ENCODE results near the gene TSPAN9.

The TSPAN9 gene

GRCh38 chr12:3078086-3078820, 1.1 kb downstream of the TSPAN9 start:
- DNase-seq (ENCODE audit: low spot score) = no peak

- DNase-seq (ENCODE audit: low spot score) = no peak
Observed at GRCh38 chr12:3081091-3081490, 3.9 kb downstream of the TSPAN9 start.

GRCh38 chr12:3081886-3082285, 4.7 kb downstream of the TSPAN9 start:
- no peak for DNase-seq (ENCODE audit: low spot score)

- DNase-seq (ENCODE audit: low spot score) = no peak
Observed at GRCh38 chr12:3083241-3083920, 6.2 kb downstream of the TSPAN9 start.

DNA sequence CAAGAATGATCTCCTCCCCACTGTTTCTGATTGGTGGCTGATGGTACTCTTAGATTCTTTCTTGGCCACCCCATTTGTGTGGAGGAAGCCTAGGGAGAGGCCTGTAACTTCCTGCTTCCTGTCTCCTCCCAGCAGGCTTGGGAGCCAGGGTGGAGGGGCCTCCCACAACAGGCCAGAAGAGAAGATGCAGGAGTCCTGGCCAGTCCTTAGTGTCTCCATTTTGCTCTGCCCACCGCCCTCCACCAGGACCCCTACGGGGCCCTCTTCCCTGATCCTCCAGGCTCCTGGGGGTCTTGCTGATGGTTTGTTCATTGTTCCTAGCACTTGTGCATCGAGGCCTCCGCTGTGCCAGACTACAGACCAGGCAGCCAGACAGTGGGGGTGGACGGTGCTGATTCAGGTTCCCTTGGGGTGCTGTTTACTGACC, 6.8 kb downstream of the TSPAN9 start:
- no peak for DNase-seq (ENCODE audit: low spot score)

GRCh38 chr12:3084742-3085141, 7.6 kb downstream of the TSPAN9 start:
- no peak for DNase-seq (ENCODE audit: low spot score)

DNA sequence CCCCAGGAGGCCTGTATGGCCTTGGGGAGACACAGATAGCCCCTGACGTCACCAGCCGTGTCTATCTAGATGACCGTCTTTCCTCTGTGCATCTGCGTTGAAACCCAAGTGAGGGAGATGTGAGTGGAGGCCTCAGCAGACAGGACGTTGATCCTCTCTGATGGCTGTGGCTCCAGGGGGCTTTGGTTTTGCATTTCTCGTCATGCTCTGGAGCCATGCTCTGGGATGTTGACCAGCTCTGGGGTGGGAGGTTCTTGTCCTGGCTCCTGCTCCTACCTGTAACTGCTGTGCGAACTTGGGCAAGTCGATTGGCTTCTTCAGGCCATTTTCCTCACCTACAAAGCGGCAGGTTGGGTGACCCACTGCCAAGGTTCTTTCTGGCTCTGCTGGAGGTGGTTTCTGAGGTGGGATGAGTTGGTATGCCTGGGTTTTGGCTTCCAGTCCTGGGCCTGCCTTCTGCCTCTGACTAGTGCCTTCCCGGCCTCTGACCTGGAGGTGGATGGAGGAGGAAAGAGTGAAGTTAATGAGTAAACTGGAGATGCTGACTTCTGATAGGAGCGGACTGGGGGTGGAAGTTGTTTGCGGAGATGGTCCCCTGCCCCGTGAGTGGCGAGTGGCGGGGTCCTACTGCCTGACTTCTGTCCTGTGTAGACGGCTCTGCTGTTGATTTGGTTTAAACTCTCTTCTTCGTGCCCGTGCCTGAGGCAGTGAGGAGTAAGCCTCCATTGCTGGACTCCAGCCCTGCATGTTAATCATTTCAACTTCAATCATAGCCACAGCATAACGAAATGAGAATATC, 8.4 kb downstream of the TSPAN9 start:
- DNase-seq (ENCODE audit: low spot score) = no peak

- DNase-seq (ENCODE audit: low spot score) = no peak
Observed at GRCh38 chr12:3086211-3086610, 9.0 kb downstream of the TSPAN9 start.

GRCh38 chr12:3086729-3087323, 9.6 kb downstream of the TSPAN9 start:
- DNase-seq (ENCODE audit: low spot score) = no peak

DNA sequence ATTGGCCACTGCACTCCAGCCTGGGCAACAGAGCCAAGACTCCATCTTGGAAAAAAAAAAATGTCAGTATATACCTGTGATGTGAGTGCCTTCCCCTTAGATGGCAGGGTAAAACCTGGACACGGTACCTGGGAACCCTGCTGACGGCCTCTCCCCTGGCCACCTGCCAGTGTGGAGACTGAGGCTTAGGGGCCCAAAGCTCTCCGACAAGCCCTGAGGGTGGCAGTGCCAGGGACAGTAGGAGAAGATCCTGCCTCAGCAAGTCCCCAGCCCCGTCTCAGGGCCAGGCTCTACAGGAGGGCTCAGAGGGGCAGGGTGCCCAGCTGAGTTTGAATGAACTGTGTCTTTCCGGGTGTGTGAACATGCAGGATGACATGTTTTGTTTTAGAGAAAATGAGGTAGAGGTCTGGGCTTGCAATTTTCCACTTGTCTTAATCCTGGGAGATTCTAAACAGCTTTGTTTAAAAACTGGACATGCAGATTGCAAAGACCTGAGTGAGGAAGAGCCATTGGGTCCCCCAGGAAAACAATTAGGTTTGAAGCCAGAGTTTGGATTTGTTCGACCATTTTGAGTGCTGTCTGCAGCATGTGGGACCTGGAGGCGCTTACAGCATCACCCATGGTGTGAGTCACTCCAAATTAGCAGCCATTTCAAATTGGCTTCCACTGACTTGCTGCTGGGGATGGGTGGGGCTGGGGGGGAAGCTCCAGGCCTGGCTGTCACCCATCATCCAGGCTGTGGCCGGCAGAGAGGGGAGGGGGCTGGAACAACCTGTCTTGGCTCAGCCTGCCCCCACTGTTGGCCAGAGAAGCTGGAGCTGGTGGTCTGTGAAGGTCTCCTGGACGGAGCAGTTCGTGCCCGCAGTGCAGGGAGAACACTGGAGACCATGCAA, 10.8 kb downstream of the TSPAN9 start:
- no peak for DNase-seq (ENCODE audit: low spot score)

DNA sequence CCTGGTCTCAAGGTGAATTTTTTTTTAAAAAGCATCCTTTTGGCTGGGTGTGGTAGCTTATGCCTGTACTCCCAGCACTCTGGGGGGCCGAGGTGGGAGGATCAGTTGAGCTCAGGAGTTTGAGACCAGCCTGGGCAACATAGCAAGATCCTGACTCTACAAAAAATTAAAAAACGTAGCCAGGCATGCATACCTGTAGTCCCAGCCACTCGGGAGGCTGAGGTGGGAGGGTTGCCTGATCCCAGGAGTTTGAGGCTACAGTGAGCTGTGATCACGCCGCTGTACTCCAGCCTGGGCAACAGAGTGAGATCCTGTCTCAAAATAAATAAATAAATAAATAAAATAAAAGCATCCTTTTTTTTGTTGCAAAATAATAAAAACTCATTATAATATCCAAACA, 12.4 kb downstream of the TSPAN9 start:
- DNase-seq (ENCODE audit: low spot score) = no peak

DNA sequence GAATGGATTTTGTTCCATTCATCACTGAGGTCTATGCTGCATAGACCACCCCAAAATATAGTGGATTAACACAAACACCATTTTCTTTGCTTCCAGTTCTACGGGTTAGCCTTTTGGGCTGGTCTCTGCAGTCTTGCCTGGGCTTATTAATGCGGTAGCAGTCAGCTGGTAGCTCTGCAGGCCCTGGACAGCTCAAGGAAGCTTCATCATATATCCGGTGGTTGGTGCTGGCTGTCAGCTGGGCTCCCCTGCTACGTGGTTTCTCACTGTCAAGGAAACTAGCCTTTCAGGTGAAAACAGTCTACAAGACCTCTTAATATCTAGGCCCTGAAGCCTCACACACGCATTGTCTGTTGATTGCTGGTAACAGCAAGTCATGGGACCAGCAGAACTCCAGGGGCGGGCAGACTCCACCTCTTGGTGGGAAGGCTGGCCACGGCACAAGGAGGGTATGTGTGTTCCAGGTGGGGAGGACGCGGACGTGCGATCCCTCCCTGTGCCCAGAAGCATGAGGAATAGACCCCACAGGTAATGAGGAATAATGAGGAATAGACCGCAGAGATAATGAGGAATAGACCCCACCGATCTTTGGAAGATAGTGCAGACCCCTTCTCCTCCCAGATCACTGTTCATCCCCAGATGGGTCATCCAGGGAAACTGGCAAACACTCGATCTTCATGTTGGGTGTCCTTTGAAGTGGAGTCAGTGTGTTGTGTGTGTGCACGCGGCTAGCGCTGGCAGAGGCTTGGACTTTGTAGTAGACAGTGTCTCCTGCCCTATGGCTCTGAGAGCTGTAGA, 13.3 kb downstream of the TSPAN9 start:
- DNase-seq (ENCODE audit: low spot score) = no peak

- no peak for DNase-seq (ENCODE audit: low spot score)
Observed at GRCh38 chr12:3091038-3091319, 13.8 kb downstream of the TSPAN9 start.

DNA sequence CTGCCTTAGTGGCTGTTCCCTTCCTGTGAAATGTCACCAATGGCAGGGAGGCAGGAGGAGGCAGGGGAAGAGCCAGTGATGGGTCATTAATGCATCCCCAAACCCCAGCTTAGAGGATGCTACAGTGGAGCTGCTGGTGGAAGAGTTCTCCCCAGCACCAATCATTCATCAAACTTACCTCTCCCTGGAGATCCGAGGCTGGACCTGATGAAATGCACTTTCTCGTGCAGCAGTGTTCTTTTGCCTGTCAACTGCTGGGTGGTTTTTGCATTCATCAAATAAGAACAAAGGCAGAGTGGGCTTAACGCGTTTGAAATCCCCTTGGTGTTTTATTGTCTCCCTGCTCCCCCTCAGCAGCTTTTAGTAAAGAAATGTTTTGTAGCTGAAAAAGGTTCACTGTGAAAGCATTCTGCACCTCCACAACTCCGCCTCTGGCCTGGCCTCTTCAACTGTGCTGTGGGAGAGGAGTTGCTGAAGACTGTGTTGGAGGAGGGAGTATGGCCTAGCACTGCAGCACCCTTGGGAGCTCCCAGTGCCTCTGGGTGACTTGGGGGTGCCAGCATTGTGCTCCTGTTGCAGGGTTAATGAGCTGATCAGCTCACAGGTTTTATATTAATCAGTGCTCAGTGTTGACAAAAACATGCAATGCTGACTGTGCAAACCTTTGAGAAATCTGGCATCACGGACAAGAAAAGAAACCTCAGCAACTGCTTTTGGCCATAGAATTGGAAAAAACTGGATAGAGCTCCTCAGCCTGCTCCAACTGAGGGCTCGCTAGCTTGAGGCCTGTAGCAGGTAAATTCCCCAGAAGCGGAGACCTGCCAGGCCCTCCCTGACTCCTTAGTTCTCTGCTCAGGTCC, 14.4 kb downstream of the TSPAN9 start:
- DNase-seq (ENCODE audit: low spot score) = no peak

DNA sequence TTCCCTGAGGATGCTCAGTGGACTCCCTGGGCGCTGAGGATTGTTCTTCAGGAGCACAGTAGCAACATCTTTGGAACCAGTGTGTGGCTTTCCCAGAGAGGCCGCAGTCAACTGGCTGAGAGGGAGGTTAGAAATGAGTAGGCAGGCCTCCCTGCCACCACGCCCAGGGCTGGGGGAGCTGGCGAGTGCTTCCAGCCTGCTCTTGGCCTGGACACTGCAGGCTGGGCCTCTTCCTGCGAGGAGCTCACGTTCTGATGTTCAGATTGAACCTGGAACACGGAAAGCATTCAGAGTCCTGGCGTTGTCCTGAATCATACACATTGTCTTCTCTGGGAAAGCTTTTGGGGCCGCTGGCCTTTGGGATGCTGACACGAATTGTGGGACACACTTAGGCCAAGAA, 15.6 kb downstream of the TSPAN9 start:
- no peak for DNase-seq (ENCODE audit: low spot score)

GRCh38 chr12:3097186-3097804, 20.1 kb downstream of the TSPAN9 start:
- DNase-seq (ENCODE audit: low spot score) = no peak

DNA sequence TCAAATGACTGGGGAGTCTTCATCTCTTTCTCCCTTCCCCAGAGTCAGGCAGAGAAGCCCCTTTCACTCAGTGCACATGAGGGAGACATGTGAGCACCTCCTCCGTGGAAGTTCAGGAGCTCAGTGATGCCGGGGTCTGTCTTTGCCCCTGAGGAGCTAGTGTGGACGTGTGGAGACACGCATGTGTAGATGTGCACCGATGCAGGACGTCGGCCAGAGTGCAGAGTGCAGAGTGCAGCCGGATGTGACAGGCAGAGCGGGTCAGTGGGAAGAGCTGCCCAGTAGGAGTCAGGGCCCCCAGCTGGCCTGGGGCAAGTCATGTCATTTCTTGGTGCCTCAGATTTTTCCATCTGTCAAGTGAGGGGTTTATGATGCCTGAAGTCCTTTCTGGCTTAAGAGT, 20.7 kb downstream of the TSPAN9 start:
- no peak for DNase-seq (ENCODE audit: low spot score)

DNA sequence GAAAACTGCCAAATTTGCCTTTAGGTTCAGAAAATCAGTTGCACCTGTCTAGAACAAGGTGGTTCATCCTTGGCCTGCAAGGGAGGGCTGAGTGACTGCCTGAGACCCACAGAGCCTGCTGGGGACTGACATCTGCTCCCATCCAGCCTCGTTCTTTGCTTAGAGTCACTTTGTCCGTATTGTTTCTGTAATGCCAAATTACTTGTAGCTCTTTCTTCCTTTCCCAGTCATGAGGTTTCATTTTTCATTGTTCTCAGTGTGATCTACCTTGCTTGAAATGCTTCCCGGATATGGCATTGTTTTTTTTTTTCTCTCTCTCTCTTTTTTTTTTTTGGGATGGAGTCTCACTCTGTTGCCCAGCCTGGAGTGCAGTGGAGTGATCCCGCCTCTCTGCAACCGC, 21.3 kb downstream of the TSPAN9 start:
- no peak for DNase-seq (ENCODE audit: low spot score)

GRCh38 chr12:3099146-3099545, 22.0 kb downstream of the TSPAN9 start:
- DNase-seq (ENCODE audit: low spot score) = no peak
